ENCODE data around the gene BABAM2. TPM values are rescaled to one million over a fixed set of nuclear protein-coding genes. Genes with fewer than 3 reads are reported as not detected.
"Not testable (repeated sequence)": the region's sequence is repeated elsewhere in the genome, so short reads cannot be mapped to it uniquely, and the experiment has no call there.

BABAM2 gene
- total RNA-seq, 1 donor from 2014 or later, result 13.6 TPM

- DNase-seq, result peak; percentile 37
Observed at GRCh38 chr2:28366496-28367282, 476.2 kb downstream of the BABAM2 start.

- no peak for DNase-seq
Observed at GRCh38 chr2:28367667-28368356, 477.3 kb downstream of the BABAM2 start.

- DNase-seq, result no peak
Observed at GRCh38 chr2:28368357-28368798, 477.8 kb downstream of the BABAM2 start.

- no peak for DNase-seq
Observed at GRCh38 chr2:28369358-28369757, 478.8 kb downstream of the BABAM2 start.

GRCh38 chr2:28370354-28370753 is 479.8 kb downstream of the BABAM2 start:
- DNase-seq, result no peak

DNA sequence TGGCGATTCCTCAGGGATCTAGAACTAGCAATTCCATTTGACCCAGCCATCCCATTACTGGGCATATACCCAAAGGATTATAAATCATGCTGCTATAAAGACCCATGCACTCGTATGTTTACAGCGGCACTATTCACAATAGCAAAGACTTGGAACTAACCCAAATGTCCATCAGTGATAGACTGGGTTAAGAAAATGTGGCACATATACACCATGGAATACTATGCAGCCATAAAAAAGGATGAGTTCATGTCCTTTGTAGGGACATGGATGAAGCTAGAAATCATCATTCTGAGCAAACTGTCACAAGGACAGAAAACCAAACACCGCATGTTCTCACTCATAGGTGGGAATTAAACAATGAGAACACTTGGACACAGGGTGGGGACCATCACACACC is 481.2 kb downstream of the BABAM2 start:
- DNase-seq, result not testable (repeated sequence)

DNA sequence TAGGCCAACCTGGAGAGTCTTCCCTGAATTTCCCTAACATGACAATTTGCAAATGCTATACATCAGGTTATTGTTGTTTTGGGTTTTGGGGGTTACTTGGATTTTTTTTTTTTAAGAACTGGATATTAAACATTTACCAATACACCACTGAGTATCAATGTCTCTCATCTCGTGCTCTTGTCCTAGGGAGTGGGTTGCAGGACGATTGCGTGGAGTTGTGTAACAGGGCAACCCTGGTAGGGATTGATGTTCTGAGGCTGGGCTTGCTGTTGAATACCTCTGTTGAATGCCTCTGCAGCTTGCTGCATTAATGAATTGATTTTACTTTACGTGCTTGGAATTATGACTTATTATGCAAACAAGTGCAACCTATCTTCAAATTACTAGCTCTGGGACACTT is 483.3 kb downstream of the BABAM2 start:
- no peak for DNase-seq

DNA sequence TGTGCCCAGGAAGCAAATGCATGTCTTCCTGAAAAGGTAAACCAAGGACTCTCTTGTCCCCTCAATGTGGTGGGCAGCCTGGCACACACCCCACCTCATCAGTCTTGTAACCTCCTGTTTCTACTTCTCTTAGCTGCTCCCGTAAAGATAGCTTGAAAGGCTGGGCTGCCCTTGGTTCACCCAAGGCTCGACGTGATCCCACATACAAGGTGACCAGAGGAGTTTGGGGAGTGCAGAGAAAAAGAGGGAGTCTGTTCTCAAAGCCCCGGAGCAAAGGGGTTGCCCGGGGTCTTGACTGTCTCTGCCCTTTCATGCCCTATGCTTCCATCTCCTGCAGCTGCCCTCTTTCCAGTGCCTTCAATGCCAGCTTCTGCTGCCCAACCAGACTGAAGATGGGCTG is 483.8 kb downstream of the BABAM2 start:
- no peak for DNase-seq

DNA sequence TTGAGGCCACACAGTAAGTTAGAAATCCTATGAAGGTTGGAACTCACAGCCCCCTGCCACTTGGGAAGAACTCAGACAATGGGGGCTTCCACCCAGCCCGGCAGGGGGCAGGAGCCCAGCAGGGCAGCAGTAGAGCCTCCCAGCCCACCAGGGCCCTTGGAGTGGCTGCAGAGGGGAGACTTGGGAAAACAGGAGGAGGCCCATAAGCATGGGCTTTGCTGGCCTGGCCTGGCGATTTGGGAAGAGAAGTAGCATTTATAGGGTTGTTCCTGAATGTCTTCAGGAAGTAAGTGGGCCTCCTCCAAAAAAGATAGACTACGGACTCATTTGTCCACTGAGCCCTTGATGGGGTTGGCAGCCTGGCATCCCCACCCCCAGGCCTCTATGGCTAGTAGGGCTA is 484.7 kb downstream of the BABAM2 start:
- DNase-seq, result no peak

- no peak for DNase-seq
Observed at GRCh38 chr2:28375742-28376631, 485.5 kb downstream of the BABAM2 start.

- DNase-seq, result no peak
Observed at GRCh38 chr2:28377195-28377816, 486.8 kb downstream of the BABAM2 start.

DNA sequence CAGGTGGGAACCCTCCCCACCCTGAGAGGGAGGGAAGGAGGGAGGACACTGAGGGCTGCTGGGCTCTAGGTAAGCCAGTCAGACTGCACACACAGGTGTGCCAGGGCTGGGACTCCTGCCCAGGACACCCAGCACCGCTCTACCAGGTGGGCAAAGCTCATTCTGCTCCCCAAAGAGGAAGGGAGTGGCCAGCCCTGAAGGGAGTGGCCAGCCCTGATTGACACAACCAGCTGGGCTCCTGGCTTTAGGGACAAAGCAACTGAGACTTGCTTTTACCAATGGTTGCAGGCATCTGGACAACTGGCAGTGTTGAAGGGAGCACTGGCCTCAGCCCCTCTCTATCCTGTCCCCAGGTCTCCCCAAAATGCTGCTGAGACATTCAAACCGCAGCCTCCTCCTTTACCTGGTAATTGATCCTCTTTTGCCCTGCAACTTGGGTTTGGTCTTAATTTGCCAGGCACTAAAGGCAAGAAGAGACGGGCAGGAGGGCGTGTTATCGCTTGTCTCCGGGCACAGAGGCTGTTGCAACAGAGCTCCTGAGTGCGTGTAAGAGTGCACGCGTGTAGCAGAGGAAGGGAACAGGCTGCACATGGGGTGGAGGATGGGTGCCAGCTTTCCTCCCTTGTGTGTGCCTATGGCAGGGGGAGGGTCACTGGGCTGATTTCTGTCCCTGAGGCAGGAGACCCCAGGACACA is 487.6 kb downstream of the BABAM2 start:
- DNase-seq, result no peak

DNA sequence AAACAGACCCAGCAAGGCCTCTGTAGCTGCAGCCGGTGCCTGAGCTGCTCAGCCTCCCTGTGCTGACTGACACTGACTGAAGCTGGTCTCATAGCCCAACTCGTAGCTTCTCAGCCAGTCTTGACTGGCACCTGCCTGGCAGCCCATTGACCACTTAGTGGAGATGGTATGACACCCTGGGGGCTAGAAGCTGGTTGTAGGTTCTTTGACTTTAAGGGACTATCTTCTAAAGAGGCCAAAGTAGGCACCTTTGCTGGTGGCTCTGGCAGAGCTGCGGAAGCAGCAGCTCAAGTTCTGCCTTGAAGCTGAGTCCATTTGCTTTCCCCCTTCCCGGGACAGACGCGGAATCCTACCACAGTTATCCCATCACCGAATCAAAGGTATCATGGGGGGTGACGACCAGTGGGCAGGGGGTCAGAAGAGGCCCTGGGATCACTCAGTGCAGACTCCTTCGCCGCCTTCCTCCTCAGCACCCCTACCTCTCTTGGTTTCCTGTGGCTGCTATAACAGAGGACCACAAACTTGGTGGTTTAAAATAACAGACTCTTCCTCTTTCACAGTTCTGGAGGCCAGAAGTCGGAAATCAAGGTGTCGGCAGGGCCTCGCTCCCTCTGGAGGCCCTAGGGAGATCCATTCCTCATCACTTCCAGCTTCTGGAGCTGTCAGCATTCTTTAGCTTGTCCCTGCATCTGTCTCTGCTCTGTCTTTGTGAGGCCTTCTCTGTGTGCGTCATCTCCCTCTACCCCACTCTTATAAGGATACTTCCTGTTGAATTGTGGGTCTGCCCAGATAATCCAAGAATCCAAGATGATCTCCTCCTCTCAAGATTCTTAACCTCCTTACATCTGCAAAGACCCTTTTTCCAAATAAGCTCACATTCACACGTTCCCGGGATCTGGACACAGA is 488.4 kb downstream of the BABAM2 start:
- DNase-seq, result no peak

DNA sequence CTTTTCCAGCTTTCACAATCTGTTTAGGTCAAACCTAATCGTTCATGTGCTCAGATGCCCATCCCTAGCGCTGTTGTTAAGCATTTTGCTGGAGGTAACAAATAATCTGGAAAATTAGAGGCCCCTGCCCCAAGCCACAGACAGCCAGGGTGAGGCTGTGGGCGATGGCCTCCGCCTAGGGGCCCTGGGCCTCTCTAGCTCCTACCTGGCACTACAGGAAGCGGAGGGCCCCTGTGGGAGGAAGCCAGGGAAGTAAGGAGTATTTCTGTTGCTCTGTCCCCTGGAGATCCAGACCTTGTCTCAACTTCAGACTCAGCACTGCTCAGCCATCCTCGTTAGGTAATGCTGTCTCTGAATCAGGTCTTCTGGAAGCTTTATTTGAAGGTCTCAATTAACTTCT is 489.7 kb downstream of the BABAM2 start:
- no peak for DNase-seq

- no peak for DNase-seq
Observed at GRCh38 chr2:28381225-28382180, 491.0 kb downstream of the BABAM2 start.

- no peak for DNase-seq
Observed at GRCh38 chr2:28382755-28383154, 492.2 kb downstream of the BABAM2 start.

- DNase-seq, result peak; percentile 47
Observed at GRCh38 chr2:28387082-28387960, 496.8 kb downstream of the BABAM2 start.

Measured in dermis blood vessel endothelial cell (primary cell).